Testis (tissue), 3 donors: ENCODE results near the gene ADCY6. TPM values are rescaled to one million over a fixed set of nuclear protein-coding genes. Genes with fewer than 3 reads are reported as not detected.

Experiments used
- DNase-seq: peaks from one replicate; pipeline ENCODE4 v3.0.0-alpha.2; 2019
- H3K27ac ChIP-seq, 2 donors: fragments of 200-600 bp; sonication (generic); one replicate each; pipeline ENCODE4 v1.5.1; 2019
- H3K27me3 ChIP-seq: fragments of 200-600 bp; sonication (generic); one replicate; pipeline ENCODE4 v1.5.1; 2019
- H3K36me3 ChIP-seq: fragments of 200-600 bp; sonication (generic); one replicate; pipeline ENCODE4 v1.5.1; 2017; ENCODE audit warnings: low read depth; ENCODE audit errors: missing control alignments
- H3K4me1 ChIP-seq: fragments of 200-600 bp; sonication (generic); one replicate; pipeline ENCODE4 v1.5.1; 2019
- H3K4me3 ChIP-seq, 2 donors: fragments of 200-600 bp; sonication (generic); one replicate each; pipeline ENCODE4 v1.5.1; 2017 to 2019
- H3K9me3 ChIP-seq: fragments of 200-600 bp; sonication (generic); one replicate; pipeline ENCODE4 v1.5.1; 2017
- CTCF ChIP-seq, 3 experiments: fragments of 450-650 bp in 2 of 3; fragments of 200-600 bp in 1 of 3; sonication (generic) in 1 of 3; IDR thresholded peaks; one replicate each; pipeline ENCODE4 v1.5.1; 2016 to 2019; ENCODE audit warnings: antibody characterized with exemption in 3 of 3, mild to moderate bottlenecking in 2 of 3, moderate library complexity in 1 of 3
- POLR2A ChIP-seq: fragments of 450-650 bp; IDR thresholded peaks from one replicate; pipeline ENCODE4 v1.6.1; 2017; ENCODE audit warnings: antibody characterized with exemption, mild to moderate bottlenecking, moderate library complexity
- WGBS, 2 donors: methylation state at CpG; one replicate each; pipeline ENCODE4 v1.1.5; 2018; 5-methylcytosine and 5-hydroxymethylcytosine counted together
- intact Hi-C: fragments of 100-400 bp; cut with DNase I; formaldehyde crosslinking; loops from one replicate; pipeline ENCODE4 v1.15.1; 2023; ENCODE audit warnings: low total_unique reads
- polyA plus RNA-seq: library from polyadenylated mRNA; stranded (reverse); fragments of 350-450 nt; fragmentation: Illumina TruSeq; extraction: RNeasy Lipid Tissue Mini Kit (QIAGEN cat#74804); gene quantifications from one replicate; pipeline ENCODE4 v1.2.3, GENCODE V29; 2014; ENCODE audit warnings: low read depth, low replicate concordance; ENCODE audit not compliant: insufficient read depth
- total RNA-seq, 2 donors: library from RNA; depleted of rRNA; stranded (reverse); fragments of >200 nt; gene quantifications; one replicate each; pipeline ENCODE4 v1.2.3, GENCODE V29; 2016

ADCY6 gene
- total and polyA plus RNA-seq, 3 donors from 2014 or later: 16.5 to 26.3 (median 24.5) TPM

DNA sequence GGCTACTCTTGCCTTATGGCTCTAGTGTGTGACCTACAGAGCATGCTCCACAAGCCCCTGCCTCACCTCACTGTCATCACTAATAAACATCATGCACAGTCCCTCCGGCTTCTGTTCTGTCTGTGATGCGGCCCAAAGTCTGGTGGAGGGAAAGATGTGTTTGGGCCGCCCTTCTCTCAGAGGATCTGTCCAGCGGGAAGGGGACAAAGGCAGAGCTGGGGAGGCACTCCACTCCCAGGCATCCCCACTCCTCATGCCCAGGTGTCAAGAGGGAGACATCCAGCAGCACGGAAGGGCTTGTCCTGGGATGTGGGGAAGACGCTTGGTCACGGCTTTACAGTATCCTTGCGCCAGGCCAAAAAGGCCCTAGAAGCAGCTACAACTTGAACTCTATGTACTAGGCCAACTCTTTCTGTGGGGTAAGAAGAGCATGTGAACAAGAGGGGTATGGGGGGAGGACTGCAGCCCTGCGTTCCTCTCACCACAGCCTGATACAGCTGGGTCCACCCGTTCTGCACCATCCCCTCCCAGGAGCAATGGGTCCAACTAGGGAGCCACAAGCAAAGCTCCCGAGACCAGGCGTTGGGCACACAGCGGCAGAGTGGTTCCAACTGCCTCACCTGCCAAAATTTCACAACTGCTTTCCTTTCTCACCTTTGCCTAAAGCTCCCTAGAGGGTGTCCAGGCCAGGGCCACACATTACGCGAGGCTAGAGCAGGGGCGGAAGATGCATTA lies 40.1 kb upstream of the ADCY6 start:
- H3K4me3 ChIP-seq: no peak overlapping the region
- DNase-seq: no peak
- WGBS, 2 donors: 83 to 89% methylated on average over 8 to 16 of the region's 16 CpGs
- no peaks in the 10 kb centered on the region for H3K27me3 ChIP-seq
- peaks cover 3% of the 10 kb centered on the region for H3K4me1 ChIP-seq
- H3K36me3 ChIP-seq: no peaks in the 10 kb centered on the region
- no peak overlapping the region for H3K27ac ChIP-seq
- intact Hi-C loops: no loop called here
- no peaks in the 10 kb centered on the region for H3K9me3 ChIP-seq
- TF ChIP-seq CTCF (IDR thresholded peaks at IDR 0.05) (no peak), POLR2A (no peak)

DNA sequence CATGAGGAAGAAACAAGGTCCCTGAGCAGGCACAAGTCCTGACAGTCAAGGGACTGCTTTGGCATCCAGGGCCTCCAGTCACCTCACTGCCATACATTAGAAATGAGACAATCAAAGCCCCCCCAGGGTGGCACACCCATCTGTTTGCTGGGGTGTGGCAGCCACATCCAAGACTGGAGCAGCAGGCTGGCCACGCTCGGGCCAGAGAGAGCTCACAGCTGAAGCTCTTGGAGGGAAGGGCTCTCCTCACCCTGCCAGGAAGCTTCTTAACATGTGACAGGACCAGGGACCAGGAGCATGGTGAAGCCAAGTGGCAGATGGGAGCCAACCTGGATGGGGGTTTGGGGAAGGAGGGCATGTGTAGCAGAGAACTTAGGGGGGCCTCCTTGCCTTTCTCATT lies 39.4 kb upstream of the ADCY6 start:
- no peak overlapping the region for H3K27ac ChIP-seq
- TF ChIP-seq POLR2A (no peak), CTCF (IDR thresholded peaks at IDR 0.05) (no peak)
- 60% methylated on average over 2 of the region's 2 CpGs; no CpG with 5 or more reads in 1 of the 2 donors for WGBS, 2 donors
- H3K4me3 ChIP-seq: no peak overlapping the region
- H3K27me3 ChIP-seq: no peaks in the 10 kb centered on the region
- intact Hi-C loops: no loop called here
- H3K4me1 ChIP-seq: peaks cover 3% of the 10 kb centered on the region
- H3K36me3 ChIP-seq: no peaks in the 10 kb centered on the region
- no peak for DNase-seq
- no peaks in the 10 kb centered on the region for H3K9me3 ChIP-seq

DNA sequence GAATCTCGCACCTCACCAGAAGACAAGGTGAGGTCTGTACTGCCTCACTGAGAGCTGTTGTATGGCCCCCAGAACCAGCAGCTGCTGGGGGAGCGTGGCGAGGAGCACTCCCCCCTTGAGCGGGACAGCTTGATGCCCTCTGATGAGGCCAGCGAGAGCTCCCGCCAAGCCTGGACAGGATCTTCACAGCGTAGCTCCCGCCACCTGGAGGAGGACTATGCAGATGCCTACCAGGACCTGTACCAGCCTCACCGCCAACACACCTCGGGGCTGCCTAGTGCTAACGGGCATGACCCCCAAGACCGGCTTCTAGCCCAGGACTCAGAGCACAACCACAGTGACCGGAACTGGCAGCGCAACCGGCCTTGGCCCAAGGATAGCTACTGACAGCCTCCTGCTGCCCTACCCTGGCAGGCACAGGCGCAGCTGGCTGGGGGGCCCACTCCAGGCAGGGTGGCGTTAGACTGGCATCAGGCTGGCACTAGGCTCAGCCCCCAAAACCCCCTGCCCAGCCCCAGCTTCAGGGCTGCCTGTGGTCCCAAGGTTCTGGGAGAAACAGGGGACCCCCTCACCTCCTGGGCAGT lies 38.7 kb upstream of the ADCY6 start:
- TF ChIP-seq CTCF (IDR thresholded peaks at IDR 0.05) (no peak), POLR2A (no peak)
- H3K27me3 ChIP-seq: no peaks in the 10 kb centered on the region
- no peak overlapping the region for H3K4me3 ChIP-seq
- no peaks in the 10 kb centered on the region for H3K36me3 ChIP-seq
- H3K9me3 ChIP-seq: no peaks in the 10 kb centered on the region
- intact Hi-C loops: no loop called here
- 88 to 91% methylated on average over 4 to 16 of the region's 17 CpGs for WGBS, 2 donors
- H3K27ac ChIP-seq: no peak overlapping the region
- DNase-seq: no peak
- H3K4me1 ChIP-seq: peaks cover 3% of the 10 kb centered on the region

DNA sequence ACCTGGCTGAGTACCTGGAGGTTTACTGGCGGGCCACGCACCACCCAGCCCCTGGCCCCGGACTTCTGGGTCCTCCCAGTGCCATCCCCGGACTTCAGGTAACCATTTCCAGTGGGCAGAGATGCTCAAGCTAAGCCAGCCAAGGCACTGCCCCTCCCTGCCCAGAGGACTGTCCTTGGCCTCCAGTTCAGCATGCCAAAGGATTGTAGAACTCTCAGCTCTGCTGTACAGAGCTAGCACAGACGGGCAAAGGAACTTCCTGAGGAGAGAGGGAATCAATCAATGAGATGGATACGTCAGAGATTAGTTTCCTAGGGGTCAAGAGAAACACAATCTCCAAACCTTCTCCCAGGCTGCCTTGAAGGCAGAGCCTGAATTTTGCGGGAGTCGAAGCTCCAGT lies 38.1 kb upstream of the ADCY6 start:
- intact Hi-C loops: no loop called here
- no peaks in the 10 kb centered on the region for H3K9me3 ChIP-seq
- no peak overlapping the region for H3K27ac ChIP-seq
- no peak overlapping the region for H3K4me3 ChIP-seq
- no peaks in the 10 kb centered on the region for H3K27me3 ChIP-seq
- TF ChIP-seq POLR2A (no peak), CTCF (IDR thresholded peaks at IDR 0.05) (no peak)
- DNase-seq: peak; percentile 35
- 70 to 79% methylated on average over 5 to 8 of the region's 8 CpGs for WGBS, 2 donors
- H3K36me3 ChIP-seq: no peaks in the 10 kb centered on the region
- H3K4me1 ChIP-seq: peaks cover 3% of the 10 kb centered on the region
